H1 (cell line): Measurements from ENCODE around the gene MLN. TPM values are rescaled to one million over a fixed set of nuclear protein-coding genes. Genes with fewer than 3 reads are reported as not detected.

ENCODE experiments used
- CTCF ChIA-PET: fragments of 300-600 bp; sonication (Branson Sonifier 250); formaldehyde crosslinking; loops from one replicate; lab custom pipeline; 2021; ENCODE audit not compliant: partially characterized antibody; lab: Charles Lee
- POLR2A ChIA-PET: fragments of 300-600 bp; sonication (Branson Sonifier 250); formaldehyde crosslinking; loops from one replicate; lab custom pipeline; 2021; ENCODE audit warnings: inconsistent platforms; ENCODE audit not compliant: partially characterized antibody; lab: Charles Lee
- DNase-seq, 2 experiments: peaks; one replicate each; pipeline versions ENCODE4 v3.0.0 to v3.0.0-alpha.2; 2010 to 2022; ENCODE audit warnings: low spot score in 2 of 2, low read depth in 1 of 2, mixed read lengths in 1 of 2
- FAIRE-seq: peaks from 2 replicates; lab custom pipeline; 2011; peaks lifted over from hg19 to GRCh38; lab: Jason Lieb, UNC
- H2AFZ ChIP-seq: 2 replicates; pipeline ENCODE4 v1.8.1; 2012; ENCODE audit warnings: low read length, inconsistent platforms
- H2AK5ac ChIP-seq: 2 replicates; pipeline ENCODE4 v1.6.1; 2013; ENCODE audit warnings: low read depth, low read length
- H2BK120ac ChIP-seq: replicated peaks from 2 replicates; pipeline ENCODE3; 2013; ENCODE audit warnings: low read depth, low read length, inconsistent platforms
- H2BK12ac ChIP-seq: 2 replicates; pipeline ENCODE4 v1.6.1; 2013; ENCODE audit warnings: low read depth, low read length
- H2BK15ac ChIP-seq: 2 replicates; pipeline ENCODE4 v1.6.1; 2013; ENCODE audit warnings: low read length
- H2BK20ac ChIP-seq: 2 replicates; pipeline ENCODE4 v1.6.1; 2013; ENCODE audit warnings: low read length
- H2BK5ac ChIP-seq: 2 replicates; pipeline ENCODE4 v1.6.1; 2013; ENCODE audit warnings: low read depth, low read length
- H3K14ac ChIP-seq: 2 replicates; pipeline ENCODE4 v1.6.1; 2013; ENCODE audit warnings: inconsistent platforms; ENCODE audit not compliant: insufficient read length
- H3K18ac ChIP-seq: 2 replicates; pipeline ENCODE4 v1.6.1; 2013; ENCODE audit warnings: low read length; ENCODE audit errors: extremely low read depth
- H3K23ac ChIP-seq: 2 replicates; pipeline ENCODE4 v1.6.1; 2013; ENCODE audit warnings: inconsistent platforms; ENCODE audit not compliant: insufficient read length
- H3K23me2 ChIP-seq: 2 replicates; pipeline ENCODE4 v1.6.1; 2013; ENCODE audit warnings: low read depth, low read length
- H3K27ac ChIP-seq: 2 replicates; pipeline ENCODE4 v1.6.1; 2011; ENCODE audit warnings: low read depth, low read length, inconsistent platforms
- H3K27me3 ChIP-seq, 4 experiments: replicated peaks in 1 of 4; 1 replicate in 1 of 4; 2 replicates in 3 of 4; pipeline versions ENCODE4 v1.6.1 to v1.8.1; 2011 to 2013; ENCODE audit warnings: low read length in 3 of 4, mild to moderate bottlenecking in 3 of 4, inconsistent platforms in 2 of 4, mixed read lengths in 2 of 4, moderate library complexity in 1 of 4; ENCODE audit not compliant: control insufficient read depth in 3 of 4, insufficient read depth in 3 of 4; ENCODE audit errors: extremely low read depth in 1 of 4
- H3K36me3 ChIP-seq, 4 experiments: 2 replicates each; pipeline versions ENCODE4 v1.6.1 to v1.8.1; 2011 to 2013; ENCODE audit warnings: mild to moderate bottlenecking in 4 of 4, low read length in 3 of 4, moderate library complexity in 2 of 4, control low read depth in 1 of 4, inconsistent platforms in 1 of 4; ENCODE audit not compliant: insufficient read depth in 4 of 4, control insufficient read depth in 2 of 4
- H3K4ac ChIP-seq: replicated peaks from 2 replicates; pipeline ENCODE3; 2013; ENCODE audit warnings: low read length, low read depth, mixed read lengths, inconsistent platforms; ENCODE audit not compliant: insufficient read length
- H3K4me1 ChIP-seq, 4 experiments: replicated peaks in 1 of 4; 1 replicate in 1 of 4; 2 replicates in 3 of 4; pipeline versions ENCODE4 v1.6.1 to v1.8.1; 2011 to 2013; ENCODE audit warnings: low read length in 3 of 4, inconsistent platforms in 2 of 4, mixed read lengths in 1 of 4; ENCODE audit not compliant: insufficient read depth in 4 of 4, control insufficient read depth in 3 of 4
- H3K4me2 ChIP-seq, 2 experiments: 2 replicates each; pipeline versions ENCODE4 v1.6.1 to v1.8.1; 2011 to 2013; ENCODE audit warnings: low read depth in 2 of 2, low read length in 2 of 2, control low read depth in 1 of 2, inconsistent platforms in 1 of 2, mild to moderate bottlenecking in 1 of 2; ENCODE audit not compliant: insufficient read depth in 1 of 2
- H3K4me3 ChIP-seq, 4 experiments: fragments of 200-600, 300-600 bp in 1 of 4; sonication (generic), shearing (Covaris generic), sonication (Bioruptor Twin) in 1 of 4; 2 replicates each; pipeline versions ENCODE4 v1.5.1 to v1.8.1; 2011 to 2016; ENCODE audit warnings: low read length in 4 of 4, low read depth in 3 of 4, control low read depth in 2 of 4, inconsistent platforms in 2 of 4, mild to moderate bottlenecking in 2 of 4, mixed read lengths in 1 of 4, moderate library complexity in 1 of 4; ENCODE audit not compliant: insufficient read depth in 2 of 4; ENCODE audit errors: extremely low read depth in 1 of 4
- H3K56ac ChIP-seq: replicated peaks from 2 replicates; pipeline ENCODE3; 2013; ENCODE audit warnings: low read depth, mild to moderate bottlenecking, mixed read lengths, low read length, inconsistent platforms; ENCODE audit not compliant: insufficient read length
- H3K79me1 ChIP-seq: 2 replicates; pipeline ENCODE4 v1.6.1; 2013; ENCODE audit warnings: low read depth, low read length, control low read depth
- H3K79me2 ChIP-seq, 2 experiments: 2 replicates each; pipeline versions ENCODE4 v1.6.1 to v1.8.1; 2012 to 2013; ENCODE audit warnings: low read length in 2 of 2, mild to moderate bottlenecking in 2 of 2, inconsistent platforms in 1 of 2; ENCODE audit not compliant: insufficient read depth in 2 of 2, control insufficient read depth in 1 of 2
- H3K9ac ChIP-seq, 4 experiments: replicated peaks in 1 of 4; 1 replicate in 1 of 4; 2 replicates in 3 of 4; pipeline versions ENCODE4 v1.6.1 to v1.8.1; 2011 to 2013; ENCODE audit warnings: low read depth in 3 of 4, low read length in 3 of 4, control low read depth in 2 of 4, mild to moderate bottlenecking in 2 of 4, moderate library complexity in 2 of 4, inconsistent platforms in 1 of 4; ENCODE audit errors: extremely low read depth in 1 of 4
- H3K9me3 ChIP-seq, 2 experiments: 2 replicates each; pipeline versions ENCODE4 v1.6.1 to v1.8.1; 2012 to 2013; ENCODE audit warnings: mild to moderate bottlenecking in 2 of 2, moderate library complexity in 2 of 2, control low read depth in 1 of 2, inconsistent platforms in 1 of 2, low read depth in 1 of 2, low read length in 1 of 2, mixed read lengths in 1 of 2; ENCODE audit not compliant: insufficient read depth in 2 of 2
- H4K20me1 ChIP-seq, 2 experiments: replicated peaks in 1 of 2; 2 replicates each; pipeline versions ENCODE3 to v1.8.1; 2011 to 2013; ENCODE audit warnings: inconsistent platforms in 2 of 2, low read length in 2 of 2, mild to moderate bottlenecking in 1 of 2; ENCODE audit not compliant: insufficient read depth in 2 of 2, control insufficient read depth in 1 of 2
- H4K5ac ChIP-seq: 2 replicates; pipeline ENCODE4 v1.6.1; 2013; ENCODE audit warnings: low read length, low read depth, mixed read lengths, inconsistent platforms; ENCODE audit not compliant: insufficient read length
- H4K8ac ChIP-seq: 2 replicates; pipeline ENCODE4 v1.8.0; 2013; ENCODE audit warnings: mild to moderate bottlenecking, moderate library complexity, low read length, inconsistent platforms; ENCODE audit not compliant: insufficient read depth; ENCODE audit errors: extremely low read depth
- H4K91ac ChIP-seq: replicated peaks from 2 replicates; pipeline ENCODE3; 2013; ENCODE audit warnings: low read length, mixed read lengths, inconsistent platforms; ENCODE audit not compliant: insufficient read length
- MAFK ChIP-seq: IDR thresholded peaks from 2 replicates; pipeline ENCODE4 v1.6.1; 2012; ENCODE audit warnings: low read depth, mild to moderate bottlenecking, improper control_type of control experiment, low read length
- WGBS, 2 experiments: shearing (Covaris generic) in 1 of 2; methylation state at CpG; one replicate each; pipeline versions ENCODE4 v1.1.6 to v1.1.7; 2013 to 2015; ENCODE audit warnings: low lambda C conversion rate in 2 of 2, mixed read lengths in 2 of 2, inconsistent platforms in 1 of 2, low coverage in 1 of 2, missing lambda C conversion rate in 1 of 2; ENCODE audit not compliant: insufficient replicate concordance in 2 of 2, insufficient coverage in 1 of 2, insufficient read length in 1 of 2; ENCODE audit errors: extremely low coverage in 1 of 2, missing lambda C conversion rate in 1 of 2; 5-methylcytosine and 5-hydroxymethylcytosine counted together
- polyA plus RNA-seq, 7 experiments: library from polyadenylated mRNA; depleted of rRNA in 3 of 7; stranded (reverse) in 5 of 7; unstranded in 2 of 7; fragments of >200 nt in 5 of 7; fragments of 200-250 nt in 2 of 7; gene quantifications; 1 replicate in 5 of 7; 2 replicates in 1 of 7; 4 replicates in 1 of 7; pipeline versions ENCODE4 v1.2.1 to v1.2.3, GENCODE V29; 2011 to 2013; ENCODE audit warnings: missing spikeins in 2 of 7, mixed read lengths in 2 of 7
- total RNA-seq: library from RNA; stranded (reverse); fragmentation: NEBNext Ultra II Directional; extraction: Animal tissue kit (Norgen Biotek cat#: 25700); gene quantifications from 2 replicates; pipeline ENCODE4 v1.2.1, GENCODE V29; 2021

Gene MLN
- total and polyA plus RNA-seq, 2 of the 8 experiments (the other 6 are each of a cell fraction or from before 2014, with no cell fraction given), result not detected

DNA sequence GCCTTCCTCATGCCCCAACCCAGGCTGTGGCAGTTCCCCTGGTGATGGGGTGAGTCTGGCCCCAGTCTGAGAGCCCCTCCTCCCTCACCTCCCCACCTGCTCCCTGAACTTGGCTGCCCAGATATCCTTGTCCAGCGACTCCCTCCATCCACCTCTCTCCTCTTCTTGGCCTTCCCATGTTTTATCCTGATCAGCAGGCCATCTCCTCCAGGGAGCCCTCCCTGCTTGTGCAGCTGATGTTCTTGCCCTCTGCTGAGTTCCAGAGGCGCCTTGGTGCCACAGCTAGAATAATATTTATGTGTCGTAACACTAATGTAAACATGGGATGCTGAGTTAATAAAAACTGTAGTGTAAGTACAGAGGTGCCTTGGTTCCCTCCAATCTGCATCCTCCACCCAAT lies 46.7 kb downstream of the MLN start:
- H3K79me2 ChIP-seq, result no peaks in the 10 kb centered on the region
- no peak overlapping the region for H2AFZ ChIP-seq
- no peak overlapping the region for H3K4me3 ChIP-seq
- no peak overlapping the region for H2BK20ac ChIP-seq
- H4K20me1 ChIP-seq, result no peaks in the 10 kb centered on the region
- CTCF ChIA-PET, result interaction anchor here (0.8 to 12.1 kb wide), 7 partner anchors 9 to 360 kb away, joined by 3 to 171 read pairs (median 3); partner anchors contain the start of gene IP6K3
- DNase-seq (no peak), FAIRE-seq (no peak)
- H3K27me3 ChIP-seq, result no peaks in the 10 kb centered on the region
- H3K27ac ChIP-seq, result no peak overlapping the region
- no peak overlapping the region for H3K4ac ChIP-seq
- no peak overlapping the region; the same call in none of the 2 replicates for H4K8ac ChIP-seq
- peaks cover 0 to 8% (median 3%) of the 10 kb centered on the region in 4 experiments; a peak in 4 of 7 replicates for H3K4me1 ChIP-seq
- H3K14ac ChIP-seq, result no peak overlapping the region
- POLR2A ChIA-PET, result interaction anchor here (0.9 to 1.4 kb wide), 2 partner anchors 11 to 61 kb away, joined by 3 to 4 read pairs; partner anchors contain the start of gene IP6K3
- no peak overlapping the region for H4K5ac ChIP-seq
- no peak overlapping the region for H2BK120ac ChIP-seq
- no peak overlapping the region for H2AK5ac ChIP-seq
- no peaks in the 10 kb centered on the region for H3K23me2 ChIP-seq
- no peak overlapping the region for H3K56ac ChIP-seq
- H2BK12ac ChIP-seq, result no peak overlapping the region; the same call in 1 of the 2 replicates
- no peaks in the 10 kb centered on the region for H3K79me1 ChIP-seq
- 82% methylated on average over 3 of the region's 3 CpGs; no CpG with 5 or more reads in 1 of the 2 experiments for WGBS, 2 experiments
- no peak overlapping the region for H3K4me2 ChIP-seq
- H4K91ac ChIP-seq, result no peak overlapping the region
- TF ChIP-seq MAFK, result no peak
- TF ChIP-seq, all 59 proteins: peak for 0
- H3K9me3 ChIP-seq, result no peaks in the 10 kb centered on the region
- H2BK5ac ChIP-seq, result no peak overlapping the region
- H3K18ac ChIP-seq, result no peak overlapping the region
- no peak overlapping the region for H3K9ac ChIP-seq
- no peaks in the 10 kb centered on the region for H3K36me3 ChIP-seq
- H3K23ac ChIP-seq, result no peak overlapping the region
- 0 out of 2 replicates have a peak overlapping the region, but pooled peaks have one; percentile 75 for H2BK15ac ChIP-seq
